GM21737 (cell line): ENCODE measurements around the gene USP33.
"Not testable (repeated sequence)": the region's sequence is repeated elsewhere in the genome, so short reads cannot be mapped to it uniquely, and the experiment has no call there.

Source experiments
- ATAC-seq: cut with Tn5 transposase; IDR thresholded peaks from one replicate; pipeline ENCODE4 v1.9.1; 2021; ENCODE audit warnings: mild to moderate bottlenecking, moderate library complexity; ENCODE audit not compliant: unreplicated experiment

The USP33 gene

GRCh38 chr1:77759071-77760028 is at the start of gene USP33:
Gene USP33 (minus strand): TSS chr1:77759852. CDS start chr1:77741697, 18,155 bp downstream.
- peak; percentile 95 for ATAC-seq

- ATAC-seq = no peak
These were observed 43.7 kb upstream of the USP33 start for GRCh38 chr1:77803371-77803770.

- no peak for ATAC-seq
These were observed 42.4 kb upstream of the USP33 start for GRCh38 chr1:77802026-77802425.

- no peak for ATAC-seq
These were observed 38.3 kb upstream of the USP33 start for GRCh38 chr1:77797991-77798390.

- no peak for ATAC-seq
These were observed 37.2 kb upstream of the USP33 start for GRCh38 chr1:77796695-77797405.

- ATAC-seq = no peak
These were observed 34.9 kb upstream of the USP33 start for GRCh38 chr1:77794550-77794949.

GRCh38 chr1:77786093-77786741 is 26.6 kb upstream of the USP33 start:
- not testable (repeated sequence) for ATAC-seq

- no peak for ATAC-seq
These were observed 23.5 kb upstream of the USP33 start for GRCh38 chr1:77783141-77783540.

GRCh38 chr1:77781683-77782082 is 22.0 kb upstream of the USP33 start:
- no peak for ATAC-seq

- ATAC-seq = peak; percentile 89
These were observed 20.1 kb upstream of the USP33 start, which contains the start of gene MIGA1 for GRCh38 chr1:77779529-77780281. Gene MIGA1 (plus strand): TSS chr1:77779649. CDS start chr1:77783253, 3,604 bp downstream.

GRCh38 chr1:77776007-77776700 is 16.5 kb upstream of the USP33 start:
- no peak for ATAC-seq

- no peak for ATAC-seq
These were observed 8.4 kb upstream of the USP33 start for GRCh38 chr1:77768006-77768405.

GRCh38 chr1:77762072-77762476 is 2.4 kb upstream of the USP33 start:
- ATAC-seq = no peak

- no peak for ATAC-seq
These were observed 2.0 kb downstream of the USP33 start for GRCh38 chr1:77757603-77758002.

- no peak for ATAC-seq
These were observed 2.5 kb downstream of the USP33 start for GRCh38 chr1:77757066-77757584.

- ATAC-seq = no peak
These were observed 3.4 kb downstream of the USP33 start for GRCh38 chr1:77756052-77756754.

- not testable (repeated sequence) for ATAC-seq
These were observed 10.2 kb downstream of the USP33 start for GRCh38 chr1:77749489-77749888.

GRCh38 chr1:77744576-77744975 is 15.1 kb downstream of the USP33 start:
- ATAC-seq = no peak

- ATAC-seq = no peak
These were observed 17.6 kb downstream of the USP33 start for GRCh38 chr1:77742011-77742555.
